Aorta (tissue), 5 donors: ENCODE measurements around the gene SLC6A3. TPM values are rescaled to one million over a fixed set of nuclear protein-coding genes. Genes with fewer than 3 reads are reported as not detected.
A peak's percentile ranks its signal among the peaks of the same experiment; 100 is the strongest.

Experiments
- ATAC-seq: fragments of 200-7000 bp; cut with Tn5 transposase; one replicate; pipeline ENCODE4 v1.9.1; 2022; ENCODE audit warnings: moderate library complexity; ENCODE audit not compliant: low FRiP score
- DNase-seq, 2 donors: peaks; one replicate each; pipeline ENCODE4 v3.0.0-alpha.2; 2020
- H3K27ac ChIP-seq, 2 donors: one replicate each; pipeline ENCODE4 v1.5.1; 2013; ENCODE audit warnings: low read length in 2 of 2, mild to moderate bottlenecking in 2 of 2, moderate library complexity in 2 of 2, control low read depth in 1 of 2, inconsistent platforms in 1 of 2, low read depth in 1 of 2
- H3K27me3 ChIP-seq, 2 donors: one replicate each; pipeline ENCODE4 v1.6.1; 2013; ENCODE audit warnings: control low read depth in 1 of 2, low read length in 1 of 2, mild to moderate bottlenecking in 1 of 2, moderate library complexity in 1 of 2; ENCODE audit not compliant: insufficient read depth in 2 of 2, control insufficient read depth in 1 of 2
- H3K36me3 ChIP-seq, 2 donors: one replicate each; pipeline ENCODE4 v1.6.1; 2013; ENCODE audit warnings: control low read depth in 1 of 2, low read length in 1 of 2, mild to moderate bottlenecking in 1 of 2; ENCODE audit not compliant: insufficient read depth in 2 of 2, control insufficient read depth in 1 of 2
- H3K4me1 ChIP-seq, 2 donors: one replicate each; pipeline ENCODE4 v1.6.1; 2013; ENCODE audit warnings: low read length in 2 of 2, control low read depth in 1 of 2, mild to moderate bottlenecking in 1 of 2, moderate library complexity in 1 of 2; ENCODE audit not compliant: insufficient read depth in 2 of 2, control insufficient read depth in 1 of 2
- H3K4me3 ChIP-seq, 2 donors: one replicate each; pipeline ENCODE4 v1.5.1; 2013; ENCODE audit warnings: low read length in 2 of 2, control low read depth in 1 of 2, mild to moderate bottlenecking in 1 of 2
- H3K9me3 ChIP-seq: one replicate; pipeline ENCODE4 v1.6.1; 2013; ENCODE audit warnings: mild to moderate bottlenecking, low read length; ENCODE audit not compliant: control insufficient read depth
- WGBS, 2 donors: extraction: QIAGEN DNeasy Blood & Tissue Kit; methylation state at CpG; one replicate each; pipeline ENCODE4 v1.1.7; 2013; 5-methylcytosine and 5-hydroxymethylcytosine counted together
- intact Hi-C, 2 donors: fragments of 100-400 bp; cut with DNase I; formaldehyde crosslinking; loops; one replicate each; pipeline versions ENCODE4 v1.14.2 to v1.15.0; 2022
- long read RNA-seq, 2 donors: library from polyadenylated mRNA; unstranded; transcript quantifications; one replicate each; pipeline ENCODE4 v2.0.0, GENCODE V29; 2020 to 2021
- polyA plus RNA-seq, 2 donors: library from polyadenylated mRNA; stranded (reverse); fragments of 200-250 nt; gene quantifications; one replicate each; pipeline ENCODE4 v1.2.3, GENCODE V29; 2013
- total RNA-seq, 2 donors: library from RNA; stranded (reverse); fragmentation: NEBNext Ultra II Directional; extraction: Animal tissue kit (Norgen Biotek cat#: 25700); gene quantifications; one replicate each; pipeline ENCODE4 v1.2.1, GENCODE V29; 2021
- donor health status: healthy with polysubstance abuse.
- donor health status: Bipolar disorder and iron deficiency.
- donor health status: DM: no; HTN: no; CAD: no.
- donor health status: DM: no; HTN: no; CAD: no.
- donor health status: DM: yes; HTN: yes; CAD: no.

Gene SLC6A3
- total RNA-seq: under 1 TPM; 0.23 to 0.30 TPM
- polyA plus RNA-seq: under 1 TPM in 1 of 2 donors, not detected in 1; 0.56 TPM
- long read RNA-seq, donor 1: 0 reads
- long read RNA-seq, donor 2: 0 reads

- no peak for ATAC-seq
- Histone ChIP-seq H3K4me1 (no peaks in the 10 kb centered on the region), H3K4me3 (no peak within 1 kb of the TSS)
Measured at GRCh38 chr5:1445313-1445688, at the start of gene SLC6A3. Gene SLC6A3, minus strand, starts transcription at chr5:1445440. Its CDS starts 2,243 bp downstream, at chr5:1443197.

GRCh38 chr5:1493941-1494340 lies 48.7 kb upstream of the SLC6A3 start:
- no peaks in the 10 kb centered on the region for H3K27me3 ChIP-seq
- intact Hi-C loops: no loop called here
- H3K36me3 ChIP-seq: peaks cover 0 to 2% of the 10 kb centered on the region in 2 donors
- no peaks in the 10 kb centered on the region for H3K4me1 ChIP-seq
- ATAC-seq (no peak), DNase-seq (no peak)
- H3K9me3 ChIP-seq: no peaks in the 10 kb centered on the region
- WGBS, 2 donors: 72 to 80% methylated on average over 12 of the region's 12 CpGs
- H3K27ac ChIP-seq: no peak overlapping the region
- H3K4me3 ChIP-seq: no peak overlapping the region

More at GRCh38 chr5:1445313-1445688, at the start of gene SLC6A3:
- Histone ChIP-seq H3K9me3 (no peaks in the 10 kb centered on the region), H3K27me3 (no peaks in the 10 kb centered on the region), H3K27ac (no peak within 1 kb of the TSS), H3K36me3 (no peaks in the 10 kb centered on the region)
- WGBS, 2 donors: 1 to 2% methylated on average over 41 to 52 of the region's 52 CpGs
- peak in 1 of 2 donors; percentile 79 for DNase-seq
- intact Hi-C loops: no loop called here

GRCh38 chr5:1493413-1493812 lies 48.2 kb upstream of the SLC6A3 start:
- peaks cover 0 to 2% of the 10 kb centered on the region in 2 donors for H3K36me3 ChIP-seq
- 91 to 93% methylated on average over 15 to 16 of the region's 16 CpGs for WGBS, 2 donors
- no peaks in the 10 kb centered on the region for H3K4me1 ChIP-seq
- no peaks in the 10 kb centered on the region for H3K9me3 ChIP-seq
- H3K27me3 ChIP-seq: no peaks in the 10 kb centered on the region
- intact Hi-C loops: no loop called here
- no peak overlapping the region for H3K27ac ChIP-seq
- ATAC-seq (no peak), DNase-seq (no peak)
- H3K4me3 ChIP-seq: no peak overlapping the region

- Histone ChIP-seq H3K9me3 (no peaks in the 10 kb centered on the region), H3K36me3 (peaks cover 0 to 2% of the 10 kb centered on the region in 2 donors), H3K27ac (no peak overlapping the region), H3K4me3 (no peak overlapping the region), H3K27me3 (no peaks in the 10 kb centered on the region), H3K4me1 (no peaks in the 10 kb centered on the region)
- WGBS, 2 donors: 82 to 85% methylated on average over 12 of the region's 12 CpGs
- no peak for DNase-seq
- ATAC-seq: no peak
- intact Hi-C loops: no loop called here
Measured at GRCh38 chr5:1492757-1493156, 47.5 kb upstream of the SLC6A3 start.

- Histone ChIP-seq H3K27me3 (no peaks in the 10 kb centered on the region), H3K27ac (no peak overlapping the region), H3K36me3 (peaks cover 2 to 4% of the 10 kb centered on the region in 2 donors), H3K4me3 (no peak overlapping the region), H3K9me3 (no peaks in the 10 kb centered on the region), H3K4me1 (no peaks in the 10 kb centered on the region)
- ATAC-seq: no peak
- DNase-seq: no peak
- intact Hi-C loops: no loop called here
- 91% methylated on average over 12 of the region's 12 CpGs for WGBS, 2 donors
Measured at GRCh38 chr5:1490376-1490775, 45.1 kb upstream of the SLC6A3 start.

- WGBS, 2 donors: 93 to 94% methylated on average over 18 of the region's 18 CpGs
- ATAC-seq: no peak
- intact Hi-C loops: no loop called here
Measured at GRCh38 chr5:1489754-1490153, 44.5 kb upstream of the SLC6A3 start.

GRCh38 chr5:1488882-1489680 lies 43.8 kb upstream of the SLC6A3 start:
- Histone ChIP-seq H3K36me3 (peaks cover under 1 to 4% of the 10 kb centered on the region in 2 donors), H3K4me3 (no peak overlapping the region), H3K27ac (no peak overlapping the region), H3K9me3 (no peaks in the 10 kb centered on the region), H3K4me1 (no peaks in the 10 kb centered on the region), H3K27me3 (no peaks in the 10 kb centered on the region)
- no peak for DNase-seq
- WGBS, 2 donors: 81 to 82% methylated on average over 14 of the region's 14 CpGs
- intact Hi-C loops: no loop called here
- no peak for ATAC-seq

More at GRCh38 chr5:1489754-1490153, 44.5 kb upstream of the SLC6A3 start:
- DNase-seq: no peak
- no peak overlapping the region for H3K27ac ChIP-seq
- H3K27me3 ChIP-seq: no peaks in the 10 kb centered on the region
- H3K9me3 ChIP-seq: no peaks in the 10 kb centered on the region
- H3K4me3 ChIP-seq: no peak overlapping the region
- H3K4me1 ChIP-seq: no peaks in the 10 kb centered on the region
- H3K36me3 ChIP-seq: peaks cover 2 to 4% of the 10 kb centered on the region in 2 donors

- intact Hi-C loops: no loop called here
- no peak overlapping the region for H3K4me3 ChIP-seq
- no peak overlapping the region for H3K27ac ChIP-seq
- peaks cover 0 to 4% of the 10 kb centered on the region in 2 donors for H3K36me3 ChIP-seq
- H3K9me3 ChIP-seq: no peaks in the 10 kb centered on the region
- H3K4me1 ChIP-seq: no peaks in the 10 kb centered on the region
- DNase-seq: no peak
- WGBS, 2 donors: 92 to 93% methylated on average over 27 of the region's 27 CpGs
- no peak for ATAC-seq
- H3K27me3 ChIP-seq: no peaks in the 10 kb centered on the region
Measured at GRCh38 chr5:1487079-1487764, 42.0 kb upstream of the SLC6A3 start.
